ENCODE data around the gene RUVBL1.

RUVBL1 gene

DNA sequence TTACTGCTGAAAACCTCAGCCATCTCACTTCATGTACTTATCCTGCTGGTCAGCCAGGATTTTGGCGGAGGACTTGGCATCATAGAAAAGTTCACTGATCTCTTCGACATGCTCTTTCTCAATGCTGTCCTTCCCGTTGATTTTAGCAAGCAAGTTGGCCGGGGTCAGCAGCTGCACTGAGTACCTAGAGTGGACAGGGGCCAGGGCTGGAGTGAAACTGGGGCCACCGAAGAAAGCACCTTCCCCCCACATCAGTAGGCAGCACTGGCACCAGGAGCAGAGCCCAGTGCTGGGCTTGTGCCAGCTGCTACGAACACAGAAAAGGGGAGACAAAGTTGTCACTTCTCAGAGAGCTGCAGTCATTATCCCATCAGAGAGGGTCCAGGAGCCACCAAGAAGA, 42.4 kb downstream of the RUVBL1 start:
- no peak for DNase-seq

DNA sequence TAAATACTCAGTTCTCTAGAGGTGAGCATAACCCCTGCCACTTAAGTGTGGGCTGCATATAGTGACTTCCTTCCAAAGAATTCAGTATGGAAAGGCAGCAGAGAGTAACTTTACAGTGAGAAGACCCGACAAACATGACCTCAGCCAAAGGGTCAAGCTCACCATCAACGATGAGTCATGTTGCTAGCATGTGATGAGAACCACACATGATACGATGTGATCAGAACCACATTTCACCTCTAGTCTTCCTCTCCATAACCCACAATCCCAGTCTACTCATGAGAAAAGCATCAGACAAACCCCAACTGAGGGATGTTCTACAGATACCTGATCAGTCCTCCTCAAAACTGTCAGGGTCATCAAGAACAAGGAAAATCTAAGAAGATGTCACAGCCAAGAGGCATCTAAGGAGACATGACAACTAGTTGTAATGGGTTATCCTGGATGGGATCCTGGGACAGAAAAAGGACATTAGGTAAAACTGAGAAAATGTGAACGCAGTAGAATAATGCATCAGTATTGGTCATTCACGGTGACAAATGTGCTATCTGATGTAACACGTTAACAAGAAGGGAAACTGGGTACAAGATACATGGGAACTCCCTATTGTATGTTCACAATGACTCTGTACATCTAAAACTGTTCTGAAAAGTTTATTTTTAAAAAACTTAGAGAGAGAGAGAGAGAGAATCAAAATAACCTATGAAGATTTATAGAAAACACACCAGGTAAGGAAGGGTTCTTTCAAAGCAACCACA, 43.1 kb downstream of the RUVBL1 start:
- no peak for DNase-seq

DNA sequence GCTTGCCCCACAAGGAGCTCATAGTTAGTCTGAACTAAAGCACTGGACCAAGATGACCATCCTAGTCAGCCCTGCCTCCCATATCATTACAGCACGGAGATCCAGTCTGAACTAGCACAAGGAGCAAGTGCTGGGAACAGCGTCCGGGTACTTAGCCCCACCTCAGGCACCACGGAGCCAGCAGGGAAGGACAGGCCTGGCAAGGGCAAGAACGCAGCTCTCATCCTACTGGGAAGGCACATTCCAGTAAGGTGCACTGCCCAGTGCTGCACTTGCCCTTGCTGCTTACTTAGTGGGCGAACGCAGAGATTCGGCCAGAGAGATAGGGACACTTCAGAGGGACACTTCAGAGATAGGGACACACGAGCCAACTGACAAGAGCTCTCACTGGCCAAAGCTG, 43.8 kb downstream of the RUVBL1 start:
- no peak for DNase-seq

DNA sequence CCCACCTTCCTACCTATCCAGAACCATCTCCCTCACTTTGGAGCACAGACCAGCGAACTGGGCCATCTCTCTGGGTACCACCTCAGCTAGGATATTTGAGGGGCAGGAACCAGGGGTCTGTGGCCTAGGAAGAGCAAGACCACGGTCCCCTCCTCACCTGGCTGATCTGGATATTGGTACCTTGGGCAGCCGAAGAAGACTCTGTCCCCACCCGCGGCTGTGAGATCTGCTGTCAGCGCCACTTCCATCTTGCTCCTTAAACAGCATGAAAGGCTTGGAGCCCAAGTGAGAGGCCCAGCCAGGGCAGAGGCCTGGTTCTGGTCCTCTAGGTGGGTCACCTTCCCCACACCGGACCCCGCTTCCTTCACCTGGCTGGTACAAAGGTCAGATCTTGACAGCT, 44.7 kb downstream of the RUVBL1 start:
- no peak for DNase-seq

DNA sequence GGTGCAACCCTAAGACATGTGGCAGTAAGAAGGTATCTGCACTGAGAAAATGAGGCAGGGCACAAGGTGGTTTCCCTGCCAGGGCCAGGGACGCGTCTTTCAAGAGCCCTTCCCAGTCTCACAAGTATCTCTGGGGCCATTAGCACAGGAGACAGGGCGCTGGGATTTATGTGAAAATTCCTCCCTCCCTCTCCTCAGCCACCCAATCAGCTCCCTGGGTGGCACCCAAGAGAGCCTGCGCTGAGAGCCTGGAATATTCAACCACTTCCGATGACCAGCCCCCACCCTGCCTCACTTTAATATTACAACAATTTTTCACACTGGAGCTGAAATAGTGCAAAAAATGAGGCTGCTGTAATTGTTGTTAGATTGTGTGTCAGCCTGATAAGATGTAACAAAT, 45.3 kb downstream of the RUVBL1 start:
- DNase-seq = no peak

DNA sequence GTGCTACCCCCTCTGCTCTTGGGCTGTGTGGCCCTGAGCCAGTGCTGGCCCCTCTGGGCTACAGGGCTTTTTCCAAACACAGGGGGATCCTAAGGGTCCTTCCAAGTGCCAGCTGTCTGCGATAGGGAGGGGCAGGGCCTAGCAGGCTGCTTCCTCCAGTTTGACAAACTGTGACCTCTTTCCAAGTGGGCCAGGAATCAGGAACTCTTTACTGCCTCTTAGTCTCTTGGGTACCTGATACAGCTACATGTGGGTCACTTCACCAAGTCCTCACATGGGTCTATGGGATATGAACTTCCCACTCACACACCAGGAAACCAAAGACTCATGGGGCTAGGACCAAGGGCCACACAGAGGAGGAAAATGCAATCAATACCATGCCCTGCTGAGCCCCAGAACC, 45.9 kb downstream of the RUVBL1 start:
- no peak for DNase-seq

DNA sequence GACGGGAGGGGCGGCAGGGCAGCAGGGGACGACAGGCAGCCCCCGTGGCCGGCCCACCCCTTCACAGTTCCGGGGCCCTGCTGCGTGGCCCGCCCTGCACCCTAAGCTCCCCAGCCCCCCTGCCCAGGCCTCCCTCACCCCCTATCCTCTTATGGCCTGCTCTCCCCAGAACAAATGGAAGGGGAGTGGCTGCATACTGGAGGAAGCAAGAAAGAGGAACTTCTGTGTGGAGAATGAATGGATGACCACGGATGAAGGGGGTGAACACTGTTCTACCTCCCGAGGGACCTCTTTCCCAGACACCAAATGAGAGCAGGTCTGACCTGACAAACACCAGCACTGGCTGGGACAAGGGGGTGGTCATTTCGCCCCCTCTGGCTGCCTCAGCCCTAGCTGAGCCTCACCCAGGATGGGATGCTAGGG, 46.4 kb downstream of the RUVBL1 start:
- DNase-seq = no peak

DNA sequence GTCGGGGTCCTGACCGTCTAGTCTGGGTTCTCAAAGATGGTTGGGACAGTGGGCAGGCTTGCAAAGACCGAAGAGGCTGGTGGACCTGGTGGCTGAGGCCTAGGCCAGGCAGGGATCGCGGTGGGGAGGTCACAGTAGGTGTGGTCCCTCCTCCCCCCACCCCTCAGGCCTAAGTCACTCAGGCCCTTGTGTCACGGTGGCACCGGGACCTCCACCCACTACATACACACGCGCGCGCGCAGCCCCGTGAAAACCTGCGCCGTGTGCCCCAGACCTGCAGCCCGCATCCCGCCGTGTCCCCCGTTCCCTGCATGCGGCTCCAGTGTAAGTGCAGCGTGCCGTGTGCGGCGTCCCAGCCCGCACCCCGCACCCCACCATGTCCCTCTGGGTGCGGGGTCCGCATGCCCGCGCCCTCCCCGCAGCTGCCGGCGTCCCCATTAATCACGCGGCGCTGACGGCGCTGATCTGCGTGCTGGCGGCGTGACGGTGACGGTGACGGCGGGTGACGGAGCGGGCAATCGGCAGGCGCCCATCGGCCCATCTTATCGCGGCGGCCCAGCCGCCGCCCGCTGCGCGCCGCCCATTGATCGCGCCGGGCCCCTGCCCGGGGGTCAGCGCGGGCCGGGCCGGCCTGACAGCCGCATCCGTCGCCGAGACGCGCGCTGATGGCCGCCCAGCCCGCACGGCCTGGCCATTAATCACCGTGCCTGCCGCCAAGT, 47.0 kb downstream of the RUVBL1 start:
- DNase-seq = peak; percentile 60

DNA sequence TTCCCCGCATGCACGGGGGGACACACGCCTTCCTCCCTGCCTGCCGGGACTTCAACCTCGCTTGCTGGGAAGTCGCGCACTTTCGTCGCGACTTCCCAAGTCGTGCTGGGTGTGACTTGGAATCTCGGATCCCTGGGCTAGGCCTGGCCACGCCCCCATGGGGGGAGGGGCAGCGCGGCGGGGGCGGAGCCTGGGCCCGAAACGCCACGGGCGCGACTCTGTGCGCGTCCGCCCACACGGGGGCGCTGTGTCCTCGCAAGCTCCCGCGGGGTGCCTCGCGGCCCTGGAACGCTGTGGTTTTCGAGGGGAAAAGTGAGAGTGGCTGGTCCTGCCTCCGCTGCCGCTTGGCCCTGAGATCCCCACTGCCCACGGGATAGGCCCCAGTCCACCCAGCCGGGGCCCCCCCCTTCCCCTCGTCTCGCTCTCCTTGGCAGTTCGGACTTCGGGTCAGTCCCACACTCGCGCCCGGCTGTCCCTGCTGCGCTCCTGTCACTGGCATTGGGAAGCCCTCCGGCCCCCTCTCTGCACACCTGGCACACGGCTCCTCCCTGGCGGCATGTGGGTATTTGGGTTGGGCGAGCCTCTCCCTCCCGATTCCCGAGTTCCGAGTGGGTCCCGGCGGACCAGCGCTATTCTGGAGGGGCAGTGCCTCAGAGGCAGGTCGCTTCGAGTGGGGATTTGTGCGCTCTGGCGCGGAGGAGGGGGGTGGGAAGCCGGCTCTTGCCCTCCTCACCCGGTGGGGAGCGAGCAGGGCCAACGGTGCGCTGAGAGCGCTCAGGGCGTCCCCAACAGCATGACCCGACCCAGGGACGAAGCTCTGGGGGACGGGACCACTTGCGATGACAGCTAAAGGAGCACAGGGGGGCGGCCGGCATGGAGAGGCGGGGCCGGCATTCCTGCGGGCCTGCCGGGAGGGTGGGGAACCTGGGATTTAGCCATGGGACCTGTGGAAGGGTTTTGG, 47.8 kb downstream of the RUVBL1 start:
- peak; percentile 88 for DNase-seq

DNA sequence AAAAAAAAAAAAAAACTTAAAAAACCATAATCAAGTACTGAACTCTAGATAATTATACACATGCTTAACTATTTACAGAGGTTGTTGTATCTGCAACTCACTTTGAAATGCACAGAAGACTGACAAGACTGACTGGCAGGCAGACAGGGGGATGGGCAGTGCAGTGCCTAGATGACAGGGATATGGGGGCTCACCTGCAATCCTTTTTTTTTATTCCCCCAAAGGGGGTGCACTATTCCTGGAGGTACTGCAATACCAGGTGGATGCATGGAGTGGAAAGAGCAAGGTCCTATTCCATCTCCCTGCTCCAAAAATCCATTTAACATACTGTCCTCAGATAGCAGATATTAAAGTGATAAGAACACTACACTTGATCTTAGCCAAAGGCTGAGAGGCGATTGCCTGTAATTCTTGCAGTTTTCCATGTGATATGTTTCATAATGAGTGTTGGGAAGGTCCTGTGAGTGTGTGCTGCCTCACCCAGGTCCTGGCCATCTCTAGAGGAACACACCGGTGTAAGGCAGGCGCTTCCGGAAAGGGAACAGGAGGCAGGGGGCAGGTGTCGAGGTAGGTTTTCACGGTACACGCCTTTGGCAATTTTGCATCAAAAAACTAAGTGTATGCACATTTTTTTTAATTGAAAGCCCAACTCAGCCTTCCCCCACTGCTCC, 48.6 kb downstream of the RUVBL1 start:
- DNase-seq = no peak

DNA sequence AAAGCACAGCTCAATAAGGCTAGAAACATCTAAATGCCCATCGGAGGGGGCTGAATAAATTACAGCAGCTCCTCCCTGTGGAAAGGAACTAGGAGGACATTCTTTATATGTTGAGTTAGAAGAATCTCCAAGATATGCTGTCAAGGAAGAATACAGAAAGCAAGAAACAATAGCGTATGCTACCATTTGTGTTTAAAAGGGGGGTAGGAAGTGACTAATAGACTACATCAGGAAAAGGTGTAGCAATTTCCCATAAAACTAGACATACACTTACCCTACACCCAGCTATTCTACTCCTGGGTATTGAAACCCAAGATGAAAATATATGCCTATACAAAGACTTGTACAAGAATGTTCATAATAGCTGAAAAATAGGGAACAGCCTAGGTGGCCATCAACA, 49.8 kb downstream of the RUVBL1 start:
- no peak for DNase-seq

DNA sequence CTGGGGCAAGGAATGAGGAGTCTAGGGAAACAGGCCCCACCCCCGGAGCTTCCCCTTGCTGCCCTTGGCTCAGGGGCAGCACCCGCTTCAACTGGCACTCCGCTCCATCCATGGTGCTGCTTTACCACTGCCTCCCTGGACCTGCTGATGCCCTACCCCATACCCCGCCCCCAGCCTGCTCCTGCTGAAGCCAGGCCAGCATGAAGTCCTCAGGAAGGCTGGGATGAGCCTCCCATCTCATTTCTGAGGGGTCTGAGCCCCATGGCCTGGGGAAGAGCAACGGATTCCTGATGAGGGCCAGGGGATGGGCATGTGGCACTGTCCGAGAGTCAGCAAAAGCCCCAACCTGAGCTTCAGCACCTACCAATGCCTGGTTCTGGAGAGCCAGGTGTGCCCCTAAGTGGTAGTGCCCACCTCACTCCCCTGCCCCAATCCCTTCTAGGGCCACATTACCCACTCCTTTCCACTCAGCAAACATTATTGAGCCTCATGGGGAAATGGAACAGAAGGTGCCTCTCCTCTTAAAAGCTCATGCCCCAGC, 50.4 kb downstream of the RUVBL1 start:
- DNase-seq = no peak

DNA sequence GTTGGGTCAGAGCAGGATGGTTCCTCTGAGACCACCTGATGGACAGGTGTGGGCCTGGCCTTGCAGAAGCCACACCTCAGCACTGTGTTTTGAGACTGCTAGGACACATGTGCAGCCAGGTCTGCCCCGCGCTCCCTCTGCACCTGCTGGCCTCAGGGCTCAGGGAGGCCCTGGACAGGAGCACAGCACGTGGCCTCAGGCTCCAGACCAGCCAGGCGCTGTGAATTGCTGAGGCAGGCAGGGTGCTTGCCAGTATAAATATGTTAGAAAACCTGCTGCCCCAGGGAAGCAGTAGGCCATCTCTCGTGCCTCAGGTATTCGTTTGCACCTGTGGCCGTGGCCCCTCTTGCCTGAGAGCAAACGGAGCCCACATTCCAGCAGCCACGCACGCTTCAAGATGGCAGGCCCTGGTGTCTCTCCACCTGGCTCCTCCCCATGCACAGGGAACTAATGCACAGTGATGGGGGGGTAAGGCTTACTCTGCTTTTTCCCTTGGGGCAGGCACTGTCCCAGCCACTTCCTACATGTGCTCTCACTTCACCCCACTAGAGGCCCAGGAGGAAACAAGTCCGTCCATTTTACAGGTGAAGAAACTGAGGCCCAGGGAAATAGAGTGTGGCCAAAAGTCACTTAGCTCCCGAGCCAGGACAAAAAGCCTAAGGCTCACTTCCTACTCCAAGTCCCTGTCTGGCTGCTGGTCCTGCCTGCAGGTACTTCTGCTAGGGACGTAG, 51.0 kb downstream of the RUVBL1 start:
- DNase-seq = no peak

DNA sequence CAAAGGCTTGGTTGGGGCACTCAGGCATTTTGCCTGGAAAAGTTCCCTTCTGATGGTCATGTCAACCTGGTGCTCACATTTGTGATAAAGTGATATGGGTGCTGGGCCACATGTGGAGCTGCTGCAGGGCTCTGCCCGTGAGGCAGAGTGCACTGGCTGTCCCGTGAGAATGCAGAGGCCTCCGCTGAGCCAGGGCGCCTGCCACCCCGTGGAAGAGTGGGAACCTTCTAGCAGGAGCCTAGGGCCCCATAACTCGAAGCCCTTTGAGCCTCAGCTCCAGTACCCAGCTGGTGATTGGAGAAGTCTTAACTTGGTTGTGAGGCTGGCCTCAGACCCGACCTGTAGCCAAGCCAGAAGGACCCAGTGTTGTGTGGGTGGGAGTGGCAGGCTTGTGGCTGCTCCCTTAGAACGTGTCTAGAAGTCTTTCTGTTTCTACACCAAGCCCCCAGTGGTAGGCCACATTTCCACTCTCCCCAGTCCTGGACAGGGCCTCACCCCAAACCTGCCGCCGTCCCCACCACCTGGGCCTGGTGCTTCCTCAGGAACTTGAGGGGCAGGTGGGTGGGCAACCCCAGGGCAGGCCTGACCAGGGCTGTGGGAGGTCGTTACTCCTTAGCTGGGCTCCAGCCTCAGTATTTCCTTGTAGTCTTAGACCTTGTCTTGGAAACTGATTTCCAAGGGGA, 51.7 kb downstream of the RUVBL1 start:
- no peak for DNase-seq

DNA sequence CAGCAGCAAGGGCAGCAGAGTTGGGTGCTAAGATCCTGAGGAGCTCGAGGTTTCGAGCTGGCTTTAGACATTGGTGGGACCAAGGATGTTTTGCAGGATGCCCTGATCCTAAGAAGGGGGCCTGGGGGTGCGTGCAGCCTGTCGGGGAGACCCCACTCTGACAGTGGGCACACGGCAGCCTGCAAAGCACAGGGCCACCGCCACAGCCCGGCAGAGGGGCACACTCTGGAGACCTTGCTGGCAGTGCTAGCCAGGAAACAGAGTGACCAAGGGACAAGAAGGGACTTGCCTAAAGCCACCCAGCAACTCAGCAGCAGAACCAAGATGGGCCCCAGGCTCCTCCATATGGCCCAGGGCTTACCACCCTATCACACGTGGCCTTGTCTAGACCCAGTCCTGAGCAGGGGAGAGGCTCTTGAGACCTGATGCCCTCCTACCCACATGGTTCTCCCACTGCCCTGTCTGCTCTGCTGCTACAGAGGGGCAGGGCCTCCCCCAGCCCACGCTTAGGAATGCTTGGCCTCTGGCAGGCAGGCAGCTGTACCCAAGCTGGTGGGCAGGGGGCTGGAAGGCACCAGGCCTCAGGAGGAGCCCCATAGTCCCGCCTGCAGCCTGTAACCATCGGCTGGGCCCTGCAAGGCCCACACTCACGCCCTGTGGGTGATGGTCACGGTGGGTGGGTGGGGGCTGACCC, 52.6 kb downstream of the RUVBL1 start:
- DNase-seq = no peak

DNA sequence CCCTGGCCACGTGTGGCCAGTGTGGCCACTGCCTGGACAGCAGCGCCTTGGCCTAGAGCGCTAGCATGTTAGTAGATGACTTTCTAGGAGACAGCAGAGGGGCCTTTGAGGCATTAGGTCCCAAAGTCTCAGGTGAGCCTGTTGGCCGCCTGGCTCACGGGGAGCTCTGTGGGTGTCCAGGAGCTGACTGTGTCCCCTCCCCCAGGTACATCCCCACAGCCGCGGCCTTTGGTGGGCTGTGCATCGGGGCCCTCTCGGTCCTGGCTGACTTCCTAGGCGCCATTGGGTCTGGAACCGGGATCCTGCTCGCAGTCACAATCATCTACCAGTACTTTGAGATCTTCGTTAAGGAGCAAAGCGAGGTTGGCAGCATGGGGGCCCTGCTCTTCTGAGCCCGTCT, 54.3 kb downstream of the RUVBL1 start:
- DNase-seq = no peak

DNA sequence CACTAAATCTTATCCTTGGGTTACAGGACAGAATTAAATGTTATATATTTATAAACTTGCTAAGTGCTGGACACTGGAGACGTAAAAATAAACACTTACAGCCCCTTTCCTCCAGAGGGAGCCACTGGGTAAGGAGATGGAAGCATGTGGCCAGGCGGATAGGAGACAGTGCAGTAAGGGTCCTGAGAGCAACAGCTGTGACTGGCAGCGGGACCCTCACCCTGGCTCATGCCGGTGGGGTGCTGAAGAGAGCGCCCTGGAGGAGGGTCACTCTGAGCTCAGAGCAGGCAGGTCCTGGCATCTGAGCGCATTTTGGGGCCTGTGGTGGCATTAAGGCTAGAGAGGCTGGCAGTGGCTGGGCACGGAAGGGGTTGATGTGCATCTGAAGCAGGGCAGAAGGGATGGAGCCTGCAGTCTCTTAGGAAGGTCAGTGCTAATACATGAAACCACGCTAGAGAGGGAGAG, 55.4 kb downstream of the RUVBL1 start:
- DNase-seq = peak; percentile 27

DNA sequence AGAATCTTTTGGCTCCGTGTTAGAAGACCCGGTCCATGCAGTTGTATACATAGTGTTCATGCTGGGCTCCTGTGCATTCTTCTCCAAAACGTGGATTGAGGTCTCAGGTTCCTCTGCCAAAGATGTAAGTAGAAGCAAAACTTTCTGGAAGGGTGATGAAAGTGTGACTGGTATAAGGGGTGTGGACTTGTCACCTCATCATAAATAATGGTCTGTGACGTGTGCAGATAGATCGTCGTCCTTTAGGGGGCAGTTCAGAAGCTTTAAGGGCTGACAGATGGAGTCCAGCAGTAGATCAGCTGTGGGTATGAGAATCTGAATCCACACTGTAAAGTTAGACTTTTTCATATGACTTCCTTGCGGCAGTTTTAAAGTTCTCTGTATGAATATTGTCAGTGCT, 56.1 kb downstream of the RUVBL1 start:
- DNase-seq = no peak

DNA sequence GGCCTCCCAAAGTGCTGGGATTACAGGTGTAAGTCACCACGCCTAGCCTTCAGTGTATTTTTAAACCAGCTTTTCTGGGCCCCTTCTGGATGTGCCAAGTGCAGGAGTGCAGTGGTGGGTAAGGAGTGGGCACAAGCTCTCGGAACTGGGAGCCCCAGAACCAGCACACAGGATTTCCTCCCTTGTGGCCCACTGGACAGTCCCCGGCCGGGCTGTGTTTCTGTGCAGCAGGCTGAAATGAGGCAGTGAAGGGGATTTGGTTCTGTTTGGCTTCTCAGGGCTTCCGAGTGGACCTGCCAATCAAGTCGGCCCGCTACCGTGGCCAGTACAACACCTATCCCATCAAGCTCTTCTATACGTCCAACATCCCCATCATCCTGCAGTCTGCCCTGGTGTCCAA, 56.9 kb downstream of the RUVBL1 start:
- no peak for DNase-seq

DNA sequence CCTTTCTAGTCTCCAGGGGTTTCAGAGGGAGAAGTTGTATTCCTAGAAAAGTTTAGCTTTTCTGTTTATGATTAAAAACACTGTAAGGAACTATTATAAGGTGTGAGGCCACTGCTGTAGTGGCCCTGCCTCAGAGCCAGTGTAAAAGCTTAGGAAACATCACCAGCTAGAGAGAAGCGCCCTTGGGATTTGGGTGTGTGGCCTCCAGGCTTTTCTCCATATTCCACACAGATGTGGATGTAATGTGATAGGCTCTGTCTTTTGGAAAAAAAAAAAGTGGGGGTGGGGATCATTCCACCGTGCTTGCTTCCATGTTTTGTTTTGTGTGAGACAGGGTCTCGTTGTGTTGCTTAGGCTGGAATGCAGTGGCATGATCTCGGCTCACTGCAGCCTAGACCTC, 57.5 kb downstream of the RUVBL1 start:
- DNase-seq = no peak

DNA sequence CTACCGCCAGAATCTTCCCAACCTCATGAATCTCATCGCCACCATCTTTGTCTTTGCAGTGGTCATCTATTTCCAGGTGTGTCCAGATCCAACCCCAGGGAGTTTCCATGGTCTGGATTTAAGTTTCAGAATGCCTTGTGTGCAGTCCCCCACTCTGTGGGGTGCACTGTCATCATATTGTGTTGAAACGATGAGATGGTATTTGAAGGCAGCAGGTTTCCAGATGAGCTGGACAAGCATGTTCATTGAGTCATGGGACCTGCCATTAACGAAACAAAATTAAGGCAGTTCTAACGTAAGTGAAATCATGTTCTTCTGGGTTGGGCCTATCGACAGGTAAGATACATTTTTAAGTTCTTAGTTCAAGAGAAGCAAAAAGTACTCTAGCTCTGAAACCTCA, 58.6 kb downstream of the RUVBL1 start:
- DNase-seq = no peak
